Measurements from ENCODE around the gene MCAM. TPM values are rescaled to one million over a fixed set of nuclear protein-coding genes. Genes with fewer than 3 reads are reported as not detected.

MCAM gene
- total and polyA plus RNA-seq, 2 donors (not counting 3 experiments of a cell fraction or from before 2014, with no cell fraction given), result 1,027 to 2,543 TPM

DNA sequence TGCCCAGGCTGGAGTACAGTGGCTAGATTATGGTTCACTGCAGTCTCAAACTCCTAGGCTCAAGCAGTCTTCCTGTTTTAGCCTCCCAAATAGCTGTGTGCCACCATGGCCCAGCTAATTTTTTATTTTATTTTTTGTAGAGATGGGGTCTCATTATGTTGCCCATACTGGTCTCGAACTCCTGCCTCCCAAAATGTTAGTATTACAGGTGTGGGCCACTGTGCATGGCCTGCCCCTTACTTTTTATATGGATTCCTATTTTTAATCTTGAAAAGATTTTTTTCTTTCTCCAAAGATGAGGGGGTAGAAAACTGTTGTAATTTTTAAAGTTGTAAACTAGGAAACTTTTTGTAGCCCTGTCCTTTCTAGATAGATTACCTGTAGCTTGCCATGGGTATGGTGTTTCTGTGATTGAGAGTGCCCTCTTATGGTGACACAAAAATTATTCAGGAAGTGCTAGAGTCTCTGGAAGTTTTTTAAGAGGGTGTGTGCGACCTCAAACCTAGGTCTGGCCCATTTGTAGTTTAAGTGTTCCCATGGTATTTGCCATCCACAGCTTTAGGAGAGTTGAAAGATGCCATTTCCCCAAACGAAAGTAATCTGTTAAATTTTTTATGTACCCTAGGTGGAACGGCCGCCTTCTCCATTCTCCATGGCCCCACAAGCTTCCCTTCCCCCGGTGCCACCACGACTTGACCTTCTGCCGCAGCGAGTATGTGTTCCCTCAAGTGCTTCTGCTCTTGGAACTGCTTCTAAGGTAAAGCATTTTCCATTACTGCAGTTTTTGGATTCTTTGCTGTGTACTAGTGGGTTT, 32.4 kb downstream of the MCAM start:
- TF ChIP-seq, protein P1, sequence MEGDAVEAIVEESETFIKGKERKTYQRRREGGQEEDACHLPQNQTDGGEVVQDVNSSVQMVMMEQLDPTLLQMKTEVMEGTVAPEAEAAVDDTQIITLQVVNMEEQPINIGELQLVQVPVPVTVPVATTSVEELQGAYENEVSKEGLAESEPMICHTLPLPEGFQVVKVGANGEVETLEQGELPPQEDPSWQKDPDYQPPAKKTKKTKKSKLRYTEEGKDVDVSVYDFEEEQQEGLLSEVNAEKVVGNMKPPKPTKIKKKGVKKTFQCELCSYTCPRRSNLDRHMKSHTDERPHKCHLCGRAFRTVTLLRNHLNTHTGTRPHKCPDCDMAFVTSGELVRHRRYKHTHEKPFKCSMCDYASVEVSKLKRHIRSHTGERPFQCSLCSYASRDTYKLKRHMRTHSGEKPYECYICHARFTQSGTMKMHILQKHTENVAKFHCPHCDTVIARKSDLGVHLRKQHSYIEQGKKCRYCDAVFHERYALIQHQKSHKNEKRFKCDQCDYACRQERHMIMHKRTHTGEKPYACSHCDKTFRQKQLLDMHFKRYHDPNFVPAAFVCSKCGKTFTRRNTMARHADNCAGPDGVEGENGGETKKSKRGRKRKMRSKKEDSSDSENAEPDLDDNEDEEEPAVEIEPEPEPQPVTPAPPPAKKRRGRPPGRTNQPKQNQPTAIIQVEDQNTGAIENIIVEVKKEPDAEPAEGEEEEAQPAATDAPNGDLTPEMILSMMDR (IDR thresholded peaks at IDR 0.05; ENCODE audit: extremely low read depth in 1 of 2, insufficient read depth in 1 of 2, low read depth in 1 of 2, low read length in 2 of 2), result peak; percentile 11 to 29
- no peak for TF ChIP-seq GATA2 (IDR thresholded peaks at IDR 0.05; ENCODE audit: insufficient read depth, insufficient read length, low read depth, low read length)

DNA sequence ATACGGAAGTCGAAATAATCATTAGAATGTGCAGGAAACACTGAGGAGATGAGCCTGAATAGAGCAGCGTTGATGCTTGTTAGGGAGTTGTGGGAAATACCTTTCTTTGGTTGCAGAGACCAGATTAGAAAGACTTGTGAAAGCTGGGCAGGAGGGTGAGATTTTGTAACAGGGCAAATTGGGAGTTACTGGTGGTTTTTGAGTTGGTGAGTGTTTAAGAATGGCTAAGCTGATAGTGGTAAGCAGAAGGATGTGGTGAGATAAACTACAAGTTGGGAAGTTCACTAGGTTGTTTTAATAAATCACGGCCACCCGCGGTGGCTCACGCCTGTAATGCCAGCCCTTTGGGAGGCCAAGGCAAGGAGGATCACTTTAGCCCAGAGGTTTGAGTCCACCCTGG, 34.4 kb downstream of the MCAM start:
- H3K79me2 ChIP-seq (ENCODE audit: control insufficient read depth, insufficient read depth, low read length), result no peaks in the 10 kb centered on the region
- no peak overlapping the region for H3K4me3 ChIP-seq (replicated peaks in 1 of 3; ENCODE audit: insufficient read depth in 1 of 3, low read depth in 1 of 3, low read length in 3 of 3)
- no peak for FAIRE-seq
- H3K4me1 ChIP-seq (ENCODE audit: control insufficient read depth, extremely low read depth, insufficient read depth, low read length), result no peaks in the 10 kb centered on the region
- dilution Hi-C loops (cut with MboI; ENCODE audit: extremely low pct_ligation_motif_present, low sequenced_read_pairs), result no loop called here
- DNase-seq (ENCODE audit: low read depth, low spot score), result no peak
- H3K27ac ChIP-seq (ENCODE audit: insufficient read depth, low read depth, low read length), result no peak overlapping the region
- peaks cover 9 to 10% of the 10 kb centered on the region in 2 experiments for H3K36me3 ChIP-seq (ENCODE audit: control insufficient read depth in 2 of 2, extremely low read depth in 1 of 2, insufficient read depth in 2 of 2, low read length in 2 of 2)
- no peaks in the 10 kb centered on the region for H3K9me3 ChIP-seq (replicated peaks; ENCODE audit: control insufficient read depth, insufficient read depth, low read length)
- H3K9me1 ChIP-seq (replicated peaks; ENCODE audit: control insufficient read depth, extremely low read depth, insufficient read depth, low read length), result no peaks in the 10 kb centered on the region
- H3K9ac ChIP-seq (replicated peaks; ENCODE audit: extremely low read depth, insufficient read depth, low read length), result no peak overlapping the region
- BruUV-seq (replicated peaks), result no TSS peak
- ChIA-PET POLR2A (interaction anchor here (0.7 kb wide), 1 partner anchor 188 kb away, joined by 3 read pairs; no protein-coding TSS in a partner anchor), CTCF (interaction anchor here (1.0 to 4.3 kb wide), 3 partner anchors 24 to 76 kb away, joined by 4 to 34 read pairs (median 5); partner anchors contain the start of gene CBL)
- no peaks in the 10 kb centered on the region for H3K27me3 ChIP-seq (ENCODE audit: control insufficient read depth in 2 of 2, insufficient read depth in 2 of 2, low read length in 2 of 2)
- TF ChIP-seq, protein P1 (IDR thresholded peaks at IDR 0.05; ENCODE audit: extremely low read depth in 1 of 2, insufficient read depth in 1 of 2, low read depth in 1 of 2, low read length in 2 of 2), result no peak
- no peak for TF ChIP-seq MYC (IDR thresholded peaks at IDR 0.05; ENCODE audit: low read depth, low read length)
- no peak for TF ChIP-seq POLR2A (IDR thresholded peaks at IDR 0.05; ENCODE audit: low read depth, low read length)
- TF ChIP-seq JUN (IDR thresholded peaks at IDR 0.05; ENCODE audit: borderline replicate concordance, insufficient read depth, insufficient read length, low read depth), result no peak
- no peak for TF ChIP-seq FOS (IDR thresholded peaks at IDR 0.05; ENCODE audit: borderline replicate concordance, insufficient read depth, low read length)
- TF ChIP-seq EZH2 (IDR thresholded peaks at IDR 0.05; ENCODE audit: borderline replicate concordance, low read depth, low read length, severe bottlenecking), result no peak
- no peak for TF ChIP-seq GATA2 (IDR thresholded peaks at IDR 0.05; ENCODE audit: insufficient read depth, insufficient read length, low read depth, low read length)
- no peak overlapping the region for H2AFZ ChIP-seq (ENCODE audit: low read depth, low read length)
- no peak overlapping the region for H3K4me2 ChIP-seq (ENCODE audit: insufficient read depth, low read length)
- intact Hi-C loops (cut with micrococcal nuclease), result no loop called here
- H4K20me1 ChIP-seq (replicated peaks; ENCODE audit: control insufficient read depth, extremely low read depth, insufficient read depth, low read length), result no peaks in the 10 kb centered on the region

More for the DNA sequence above, 32.4 kb downstream of the MCAM start:
- Histone ChIP-seq H3K27me3 (ENCODE audit: control insufficient read depth in 2 of 2, insufficient read depth in 2 of 2, low read length in 2 of 2) (no peaks in the 10 kb centered on the region), H3K4me3 (replicated peaks in 1 of 3; ENCODE audit: insufficient read depth in 1 of 3, low read depth in 1 of 3, low read length in 3 of 3) (no peak overlapping the region), H3K9me3 (replicated peaks; ENCODE audit: control insufficient read depth, insufficient read depth, low read length) (no peaks in the 10 kb centered on the region), H3K27ac (ENCODE audit: insufficient read depth, low read depth, low read length) (no peak overlapping the region), H3K9me1 (replicated peaks; ENCODE audit: control insufficient read depth, extremely low read depth, insufficient read depth, low read length) (no peaks in the 10 kb centered on the region), H3K4me1 (ENCODE audit: control insufficient read depth, extremely low read depth, insufficient read depth, low read length) (no peaks in the 10 kb centered on the region), H2AFZ (ENCODE audit: low read depth, low read length) (no peak overlapping the region), H4K20me1 (replicated peaks; ENCODE audit: control insufficient read depth, extremely low read depth, insufficient read depth, low read length) (no peaks in the 10 kb centered on the region), H3K79me2 (ENCODE audit: control insufficient read depth, insufficient read depth, low read length) (no peaks in the 10 kb centered on the region), H3K36me3 (ENCODE audit: control insufficient read depth in 2 of 2, extremely low read depth in 1 of 2, insufficient read depth in 2 of 2, low read length in 2 of 2) (peaks cover 10 to 13% of the 10 kb centered on the region in 2 experiments), H3K9ac (replicated peaks; ENCODE audit: extremely low read depth, insufficient read depth, low read length) (no peak overlapping the region), H3K4me2 (ENCODE audit: insufficient read depth, low read length) (no peak overlapping the region)
- FAIRE-seq, result no peak
- ChIA-PET POLR2A (no interaction called here), CTCF (interaction anchor here (0.6 to 4.3 kb wide), 19 partner anchors 11 to 219 kb away, joined by 3 to 34 read pairs (median 3); partner anchors contain the start of gene CBL)
- intact Hi-C loops (cut with micrococcal nuclease), result loop anchor here (1.0 kb wide), 1 partner anchor 79 kb away; no protein-coding TSS in a partner anchor
- BruUV-seq (replicated peaks), result no TSS peak
- peak; percentile 39 for DNase-seq (ENCODE audit: low read depth, low spot score)
- dilution Hi-C loops (cut with MboI; ENCODE audit: extremely low pct_ligation_motif_present, low sequenced_read_pairs), result no loop called here

Measured in endothelial cell of umbilical vein (primary cell).